ENCODE data around the gene RAP1B. TPM values are rescaled to one million over a fixed set of nuclear protein-coding genes. Genes with fewer than 3 reads are reported as not detected.
A peak's percentile ranks its signal among the peaks of the same experiment; 100 is the strongest.

RAP1B gene
- total RNA-seq: 100 to 1,000 TPM; 114 to 181 (median 149) TPM

GRCh38 chr12:68610370-68611093 is at the start of gene RAP1B:
TSS of gene RAP1B (plus strand) at chr12:68610899. CDS start at chr12:68648725, 37,826 bp downstream.
- 0% methylated on average over 11 of the region's 84 CpGs for WGBS
- Histone ChIP-seq H3K4me3 (peak within 1 kb of the TSS; percentile 82 to 89 (median 84)), H3K9me3 (no peaks in the 10 kb centered on the region), H3K4me1 (peaks cover 33 to 44% (median 41%) of the 10 kb centered on the region in 4 donors), H3K27ac (replicated peaks in 1 of 4) (peak within 1 kb of the TSS; percentile 97 to 99 (median 98)), H3K36me3 (peaks cover 0 to 4% (median 0%) of the 10 kb centered on the region in 4 donors), H3K27me3 (no peaks in the 10 kb centered on the region)
- intact Hi-C loops (cut with DNase I): loop anchor here (5.0 kb wide), 2 partner anchors 77 to 253 kb away; partner anchors contain the start of gene NUP107
- TF ChIP-seq EP300 (IDR thresholded peaks at IDR 0.05) (no peak), POLR2AphosphoS5 (IDR thresholded peaks at IDR 0.05) (peak; percentile 98 to 99), POLR2A (IDR thresholded peaks at IDR 0.05; ENCODE audit: low read depth) (peak; percentile 75)
- TF ChIP-seq, protein P1, sequence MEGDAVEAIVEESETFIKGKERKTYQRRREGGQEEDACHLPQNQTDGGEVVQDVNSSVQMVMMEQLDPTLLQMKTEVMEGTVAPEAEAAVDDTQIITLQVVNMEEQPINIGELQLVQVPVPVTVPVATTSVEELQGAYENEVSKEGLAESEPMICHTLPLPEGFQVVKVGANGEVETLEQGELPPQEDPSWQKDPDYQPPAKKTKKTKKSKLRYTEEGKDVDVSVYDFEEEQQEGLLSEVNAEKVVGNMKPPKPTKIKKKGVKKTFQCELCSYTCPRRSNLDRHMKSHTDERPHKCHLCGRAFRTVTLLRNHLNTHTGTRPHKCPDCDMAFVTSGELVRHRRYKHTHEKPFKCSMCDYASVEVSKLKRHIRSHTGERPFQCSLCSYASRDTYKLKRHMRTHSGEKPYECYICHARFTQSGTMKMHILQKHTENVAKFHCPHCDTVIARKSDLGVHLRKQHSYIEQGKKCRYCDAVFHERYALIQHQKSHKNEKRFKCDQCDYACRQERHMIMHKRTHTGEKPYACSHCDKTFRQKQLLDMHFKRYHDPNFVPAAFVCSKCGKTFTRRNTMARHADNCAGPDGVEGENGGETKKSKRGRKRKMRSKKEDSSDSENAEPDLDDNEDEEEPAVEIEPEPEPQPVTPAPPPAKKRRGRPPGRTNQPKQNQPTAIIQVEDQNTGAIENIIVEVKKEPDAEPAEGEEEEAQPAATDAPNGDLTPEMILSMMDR (IDR thresholded peaks at IDR 0.05): no peak
- peak; percentile 94 for DNase-seq (ENCODE audit: extremely low spot score)

- 97% methylated on average over 10 of the region's 10 CpGs for WGBS
Observed at GRCh38 chr12:68561830-68562229, 48.9 kb upstream of the RAP1B start.

GRCh38 chr12:68564166-68564565 is 46.5 kb upstream of the RAP1B start:
- no peak overlapping the region for H3K4me3 ChIP-seq
- TF ChIP-seq POLR2A (IDR thresholded peaks at IDR 0.05; ENCODE audit: low read depth): no peak
- no peak for TF ChIP-seq POLR2AphosphoS5 (IDR thresholded peaks at IDR 0.05)
- TF ChIP-seq, protein P1 (IDR thresholded peaks at IDR 0.05): no peak
- TF ChIP-seq EP300 (IDR thresholded peaks at IDR 0.05): no peak
- H3K27me3 ChIP-seq: no peaks in the 10 kb centered on the region
- H3K9me3 ChIP-seq: no peaks in the 10 kb centered on the region
- H3K27ac ChIP-seq (replicated peaks in 1 of 4): no peak overlapping the region
- peaks cover 7 to 10% (median 8%) of the 10 kb centered on the region in 4 donors for H3K4me1 ChIP-seq
- WGBS: 96% methylated on average over 1 of the region's 1 CpG
- DNase-seq (ENCODE audit: extremely low spot score): no peak
- intact Hi-C loops (cut with DNase I): no loop called here
- no peaks in the 10 kb centered on the region for H3K36me3 ChIP-seq

More at GRCh38 chr12:68561830-68562229, 48.9 kb upstream of the RAP1B start:
- Histone ChIP-seq H3K9me3 (no peaks in the 10 kb centered on the region), H3K4me3 (no peak overlapping the region), H3K36me3 (no peaks in the 10 kb centered on the region), H3K27ac (replicated peaks in 1 of 4) (no peak overlapping the region), H3K4me1 (peaks cover 7 to 10% (median 8%) of the 10 kb centered on the region in 4 donors), H3K27me3 (no peaks in the 10 kb centered on the region)
- intact Hi-C loops (cut with DNase I): no loop called here
- DNase-seq (ENCODE audit: extremely low spot score): no peak
- TF ChIP-seq, protein P1 (IDR thresholded peaks at IDR 0.05): no peak
- TF ChIP-seq EP300 (IDR thresholded peaks at IDR 0.05): no peak
- TF ChIP-seq POLR2A (IDR thresholded peaks at IDR 0.05; ENCODE audit: low read depth): no peak
- no peak for TF ChIP-seq POLR2AphosphoS5 (IDR thresholded peaks at IDR 0.05)

DNA sequence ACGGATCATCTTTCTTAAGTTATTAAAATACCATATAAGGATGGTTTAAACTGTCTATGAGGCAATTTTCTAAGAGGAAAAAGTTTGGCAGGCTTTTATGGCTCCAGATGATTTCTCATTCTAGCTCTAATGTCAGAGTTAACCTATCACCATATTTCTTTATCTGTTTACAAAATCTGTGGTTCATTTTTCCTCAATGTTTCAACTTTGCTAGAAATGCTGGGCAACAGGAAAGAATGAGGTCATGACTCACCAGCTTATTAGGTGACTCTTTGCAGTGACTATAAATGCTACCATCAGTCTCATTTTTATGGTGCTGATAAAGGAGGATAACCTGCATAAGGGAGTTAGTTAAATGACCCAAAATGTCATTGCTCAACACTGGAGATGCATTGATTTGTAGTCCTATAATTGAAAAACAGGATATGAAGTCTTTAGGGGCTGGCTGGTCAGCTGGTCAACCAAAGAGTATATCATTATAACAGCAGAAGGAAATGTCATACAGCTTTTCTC is 45.3 kb upstream of the RAP1B start:
- TF ChIP-seq, protein P1 (IDR thresholded peaks at IDR 0.05): no peak
- TF ChIP-seq EP300 (IDR thresholded peaks at IDR 0.05) (no peak), POLR2A (IDR thresholded peaks at IDR 0.05; ENCODE audit: low read depth) (no peak), POLR2AphosphoS5 (IDR thresholded peaks at IDR 0.05) (no peak)
- Histone ChIP-seq H3K9me3 (no peaks in the 10 kb centered on the region), H3K36me3 (no peaks in the 10 kb centered on the region), H3K4me3 (no peak overlapping the region), H3K4me1 (peaks cover 3 to 9% (median 6%) of the 10 kb centered on the region in 4 donors), H3K27me3 (no peaks in the 10 kb centered on the region), H3K27ac (replicated peaks in 1 of 4) (no peak overlapping the region)
- DNase-seq (ENCODE audit: extremely low spot score): no peak
- intact Hi-C loops (cut with DNase I): no loop called here
- 46% methylated on average over 1 of the region's 1 CpG for WGBS

All from esophagus muscularis mucosa (tissue), 4 donors.